H1 (cell line): ENCODE measurements around the gene FOXE1. TPM values are rescaled to one million over a fixed set of nuclear protein-coding genes. Genes with fewer than 3 reads are reported as not detected.

Source experiments
- CTCF ChIA-PET: fragments of 300-600 bp; sonication (Branson Sonifier 250); formaldehyde crosslinking; loops from one replicate; lab custom pipeline; 2021; ENCODE audit not compliant: partially characterized antibody; lab: Charles Lee
- POLR2A ChIA-PET: fragments of 300-600 bp; sonication (Branson Sonifier 250); formaldehyde crosslinking; loops from one replicate; lab custom pipeline; 2021; ENCODE audit warnings: inconsistent platforms; ENCODE audit not compliant: partially characterized antibody; lab: Charles Lee
- DNase-seq, 2 experiments: peaks; one replicate each; pipeline versions ENCODE4 v3.0.0 to v3.0.0-alpha.2; 2010 to 2022; ENCODE audit warnings: low spot score in 2 of 2, low read depth in 1 of 2, mixed read lengths in 1 of 2
- FAIRE-seq: peaks from 2 replicates; lab custom pipeline; 2011; peaks lifted over from hg19 to GRCh38; lab: Jason Lieb, UNC
- H2AFZ ChIP-seq: 2 replicates; pipeline ENCODE4 v1.8.1; 2012; ENCODE audit warnings: low read length, inconsistent platforms
- H2AK5ac ChIP-seq: 2 replicates; pipeline ENCODE4 v1.6.1; 2013; ENCODE audit warnings: low read depth, low read length
- H2BK120ac ChIP-seq: replicated peaks from 2 replicates; pipeline ENCODE3; 2013; ENCODE audit warnings: low read depth, low read length, inconsistent platforms
- H2BK12ac ChIP-seq: 2 replicates; pipeline ENCODE4 v1.6.1; 2013; ENCODE audit warnings: low read depth, low read length
- H2BK15ac ChIP-seq: 2 replicates; pipeline ENCODE4 v1.6.1; 2013; ENCODE audit warnings: low read length
- H2BK20ac ChIP-seq: 2 replicates; pipeline ENCODE4 v1.6.1; 2013; ENCODE audit warnings: low read length
- H2BK5ac ChIP-seq: 2 replicates; pipeline ENCODE4 v1.6.1; 2013; ENCODE audit warnings: low read depth, low read length
- H3K14ac ChIP-seq: 2 replicates; pipeline ENCODE4 v1.6.1; 2013; ENCODE audit warnings: inconsistent platforms; ENCODE audit not compliant: insufficient read length
- H3K18ac ChIP-seq: 2 replicates; pipeline ENCODE4 v1.6.1; 2013; ENCODE audit warnings: low read length; ENCODE audit errors: extremely low read depth
- H3K23ac ChIP-seq: 2 replicates; pipeline ENCODE4 v1.6.1; 2013; ENCODE audit warnings: inconsistent platforms; ENCODE audit not compliant: insufficient read length
- H3K23me2 ChIP-seq: 2 replicates; pipeline ENCODE4 v1.6.1; 2013; ENCODE audit warnings: low read depth, low read length
- H3K27ac ChIP-seq: 2 replicates; pipeline ENCODE4 v1.6.1; 2011; ENCODE audit warnings: low read depth, low read length, inconsistent platforms
- H3K27me3 ChIP-seq, 4 experiments: replicated peaks in 1 of 4; 1 replicate in 1 of 4; 2 replicates in 3 of 4; pipeline versions ENCODE4 v1.6.1 to v1.8.1; 2011 to 2013; ENCODE audit warnings: low read length in 3 of 4, mild to moderate bottlenecking in 3 of 4, inconsistent platforms in 2 of 4, mixed read lengths in 2 of 4, moderate library complexity in 1 of 4; ENCODE audit not compliant: control insufficient read depth in 3 of 4, insufficient read depth in 3 of 4; ENCODE audit errors: extremely low read depth in 1 of 4
- H3K36me3 ChIP-seq, 4 experiments: 2 replicates each; pipeline versions ENCODE4 v1.6.1 to v1.8.1; 2011 to 2013; ENCODE audit warnings: mild to moderate bottlenecking in 4 of 4, low read length in 3 of 4, moderate library complexity in 2 of 4, control low read depth in 1 of 4, inconsistent platforms in 1 of 4; ENCODE audit not compliant: insufficient read depth in 4 of 4, control insufficient read depth in 2 of 4
- H3K4ac ChIP-seq: replicated peaks from 2 replicates; pipeline ENCODE3; 2013; ENCODE audit warnings: low read length, low read depth, mixed read lengths, inconsistent platforms; ENCODE audit not compliant: insufficient read length
- H3K4me1 ChIP-seq, 4 experiments: replicated peaks in 1 of 4; 1 replicate in 1 of 4; 2 replicates in 3 of 4; pipeline versions ENCODE4 v1.6.1 to v1.8.1; 2011 to 2013; ENCODE audit warnings: low read length in 3 of 4, inconsistent platforms in 2 of 4, mixed read lengths in 1 of 4; ENCODE audit not compliant: insufficient read depth in 4 of 4, control insufficient read depth in 3 of 4
- H3K4me2 ChIP-seq, 2 experiments: 2 replicates each; pipeline versions ENCODE4 v1.6.1 to v1.8.1; 2011 to 2013; ENCODE audit warnings: low read depth in 2 of 2, low read length in 2 of 2, control low read depth in 1 of 2, inconsistent platforms in 1 of 2, mild to moderate bottlenecking in 1 of 2; ENCODE audit not compliant: insufficient read depth in 1 of 2
- H3K4me3 ChIP-seq, 4 experiments: fragments of 200-600, 300-600 bp in 1 of 4; sonication (generic), shearing (Covaris generic), sonication (Bioruptor Twin) in 1 of 4; 2 replicates each; pipeline versions ENCODE4 v1.5.1 to v1.8.1; 2011 to 2016; ENCODE audit warnings: low read length in 4 of 4, low read depth in 3 of 4, control low read depth in 2 of 4, inconsistent platforms in 2 of 4, mild to moderate bottlenecking in 2 of 4, mixed read lengths in 1 of 4, moderate library complexity in 1 of 4; ENCODE audit not compliant: insufficient read depth in 2 of 4; ENCODE audit errors: extremely low read depth in 1 of 4
- H3K56ac ChIP-seq: replicated peaks from 2 replicates; pipeline ENCODE3; 2013; ENCODE audit warnings: low read depth, mild to moderate bottlenecking, mixed read lengths, low read length, inconsistent platforms; ENCODE audit not compliant: insufficient read length
- H3K79me1 ChIP-seq: 2 replicates; pipeline ENCODE4 v1.6.1; 2013; ENCODE audit warnings: low read depth, low read length, control low read depth
- H3K79me2 ChIP-seq, 2 experiments: 2 replicates each; pipeline versions ENCODE4 v1.6.1 to v1.8.1; 2012 to 2013; ENCODE audit warnings: low read length in 2 of 2, mild to moderate bottlenecking in 2 of 2, inconsistent platforms in 1 of 2; ENCODE audit not compliant: insufficient read depth in 2 of 2, control insufficient read depth in 1 of 2
- H3K9ac ChIP-seq, 4 experiments: replicated peaks in 1 of 4; 1 replicate in 1 of 4; 2 replicates in 3 of 4; pipeline versions ENCODE4 v1.6.1 to v1.8.1; 2011 to 2013; ENCODE audit warnings: low read depth in 3 of 4, low read length in 3 of 4, control low read depth in 2 of 4, mild to moderate bottlenecking in 2 of 4, moderate library complexity in 2 of 4, inconsistent platforms in 1 of 4; ENCODE audit errors: extremely low read depth in 1 of 4
- H3K9me3 ChIP-seq, 2 experiments: 2 replicates each; pipeline versions ENCODE4 v1.6.1 to v1.8.1; 2012 to 2013; ENCODE audit warnings: mild to moderate bottlenecking in 2 of 2, moderate library complexity in 2 of 2, control low read depth in 1 of 2, inconsistent platforms in 1 of 2, low read depth in 1 of 2, low read length in 1 of 2, mixed read lengths in 1 of 2; ENCODE audit not compliant: insufficient read depth in 2 of 2
- H4K20me1 ChIP-seq, 2 experiments: replicated peaks in 1 of 2; 2 replicates each; pipeline versions ENCODE3 to v1.8.1; 2011 to 2013; ENCODE audit warnings: inconsistent platforms in 2 of 2, low read length in 2 of 2, mild to moderate bottlenecking in 1 of 2; ENCODE audit not compliant: insufficient read depth in 2 of 2, control insufficient read depth in 1 of 2
- H4K5ac ChIP-seq: 2 replicates; pipeline ENCODE4 v1.6.1; 2013; ENCODE audit warnings: low read length, low read depth, mixed read lengths, inconsistent platforms; ENCODE audit not compliant: insufficient read length
- H4K8ac ChIP-seq: 2 replicates; pipeline ENCODE4 v1.8.0; 2013; ENCODE audit warnings: mild to moderate bottlenecking, moderate library complexity, low read length, inconsistent platforms; ENCODE audit not compliant: insufficient read depth; ENCODE audit errors: extremely low read depth
- H4K91ac ChIP-seq: replicated peaks from 2 replicates; pipeline ENCODE3; 2013; ENCODE audit warnings: low read length, mixed read lengths, inconsistent platforms; ENCODE audit not compliant: insufficient read length
- CBX8 ChIP-seq: fragments of 300-800, 300-1000 bp; sonication (generic); IDR thresholded peaks from 2 replicates; pipeline ENCODE4 v1.7.1; 2016; ENCODE audit warnings: low read depth, low read length, borderline replicate concordance
- EZH2 ChIP-seq: fragments of 200-600 bp; sonication (generic); IDR thresholded peaks from 2 replicates; pipeline ENCODE4 v1.7.1; 2012; ENCODE audit warnings: low read depth, mild to moderate bottlenecking, moderate library complexity, low read length, inconsistent platforms; ENCODE audit not compliant: severe bottlenecking
- RBBP5 ChIP-seq: IDR thresholded peaks from 2 replicates; pipeline ENCODE4 v1.7.1; 2012; ENCODE audit warnings: low read depth, mild to moderate bottlenecking, inconsistent platforms, low read length, moderate library complexity, borderline replicate concordance
- RNF2 ChIP-seq: fragments of 200-900, 300-1000 bp; sonication (generic); IDR thresholded peaks from 2 replicates; pipeline ENCODE4 v1.7.1; 2016; ENCODE audit warnings: borderline replicate concordance, low read depth, mild to moderate bottlenecking, antibody characterized with exemption, low read length; ENCODE audit not compliant: poor library complexity, severe bottlenecking; ENCODE audit errors: missing control alignments
- SIN3A ChIP-seq, 2 experiments: IDR thresholded peaks in 1 of 2; conservative IDR thresholded peaks in 1 of 2; 2 replicates each; pipeline ENCODE4 v1.6.1; 2011 to 2012; ENCODE audit warnings: low read length in 2 of 2, improper control_type of control experiment in 1 of 2, low read depth in 1 of 2, mild to moderate bottlenecking in 1 of 2
- SUZ12 ChIP-seq: fragments of 200-600 bp; sonication (generic); IDR thresholded peaks from 2 replicates; pipeline ENCODE4 v1.6.1; 2012; ENCODE audit warnings: mild to moderate bottlenecking, inconsistent platforms, low read length, moderate library complexity, mixed read lengths
- WGBS, 2 experiments: shearing (Covaris generic) in 1 of 2; methylation state at CpG; one replicate each; pipeline versions ENCODE4 v1.1.6 to v1.1.7; 2013 to 2015; ENCODE audit warnings: low lambda C conversion rate in 2 of 2, mixed read lengths in 2 of 2, inconsistent platforms in 1 of 2, low coverage in 1 of 2, missing lambda C conversion rate in 1 of 2; ENCODE audit not compliant: insufficient replicate concordance in 2 of 2, insufficient coverage in 1 of 2, insufficient read length in 1 of 2; ENCODE audit errors: extremely low coverage in 1 of 2, missing lambda C conversion rate in 1 of 2; 5-methylcytosine and 5-hydroxymethylcytosine counted together
- polyA plus RNA-seq, 7 experiments: library from polyadenylated mRNA; depleted of rRNA in 3 of 7; stranded (reverse) in 5 of 7; unstranded in 2 of 7; fragments of >200 nt in 5 of 7; fragments of 200-250 nt in 2 of 7; gene quantifications; 1 replicate in 5 of 7; 2 replicates in 1 of 7; 4 replicates in 1 of 7; pipeline versions ENCODE4 v1.2.1 to v1.2.3, GENCODE V29; 2011 to 2013; ENCODE audit warnings: missing spikeins in 2 of 7, mixed read lengths in 2 of 7
- total RNA-seq: library from RNA; stranded (reverse); fragmentation: NEBNext Ultra II Directional; extraction: Animal tissue kit (Norgen Biotek cat#: 25700); gene quantifications from 2 replicates; pipeline ENCODE4 v1.2.1, GENCODE V29; 2021
- TF ChIP-seq, protein P1 (sequence below): IDR thresholded peaks from 2 replicates; pipeline ENCODE4 v1.6.1; 2012; ENCODE audit warnings: inconsistent platforms
- TF ChIP-seq, protein P2 (sequence below): IDR thresholded peaks from 2 replicates; pipeline ENCODE4 v1.6.1; 2012; ENCODE audit warnings: inconsistent platforms

Gene FOXE1
- total and polyA plus RNA-seq, 2 of the 8 experiments (the other 6 are each of a cell fraction or from before 2014, with no cell fraction given), result 0.03 TPM; not detected in 1

DNA sequence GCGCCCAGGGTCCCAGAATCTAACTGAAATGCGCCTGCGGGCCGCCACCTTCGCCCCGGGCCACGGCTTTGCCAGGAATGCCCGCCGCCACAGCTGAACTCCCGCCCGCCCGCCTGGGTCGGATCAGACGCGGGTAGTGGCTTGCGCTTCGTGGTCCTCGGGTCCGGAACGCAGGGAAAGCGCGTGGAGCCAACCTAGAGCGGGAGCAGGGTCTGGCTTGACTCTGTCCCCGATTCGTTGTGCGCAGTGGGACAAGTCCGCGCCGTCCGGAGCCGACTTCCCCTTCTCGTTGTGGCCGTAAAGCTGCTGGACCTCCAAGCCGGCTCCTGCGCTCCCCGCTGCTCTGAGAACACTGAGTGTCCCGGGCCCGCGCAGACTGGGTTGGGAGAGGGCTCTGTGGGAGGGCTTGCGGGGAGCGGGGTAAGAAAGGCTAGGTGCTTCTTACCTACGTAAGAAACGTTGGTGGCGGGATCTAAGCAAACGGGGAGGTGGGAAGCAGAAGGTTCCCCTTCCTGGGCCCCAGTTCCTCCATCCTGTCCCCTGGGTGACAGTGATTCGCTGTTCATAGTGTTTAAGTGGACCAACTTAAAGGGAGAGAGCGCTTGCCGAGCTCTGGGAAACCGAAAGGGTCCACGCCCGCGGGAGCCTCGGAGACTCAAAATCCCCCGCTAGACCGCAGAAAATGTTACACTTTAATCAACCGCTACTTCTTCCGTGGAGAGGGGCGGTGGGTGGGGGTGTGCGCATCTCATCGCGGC, 4.4 kb upstream of the FOXE1 start:
- Histone ChIP-seq H3K14ac (no peak overlapping the region), H2BK120ac (no peak overlapping the region), H3K27ac (no peak overlapping the region), H3K27me3 (peaks cover 78 to 86% (median 83%) of the 10 kb centered on the region in 4 experiments), H3K36me3 (no peaks in the 10 kb centered on the region), H2AFZ (no peak overlapping the region; the same call in 1 of the 2 replicates), H3K23ac (no peak overlapping the region), H3K18ac (no peak overlapping the region), H4K5ac (no peak overlapping the region), H2BK12ac (peak overlapping the region; percentile 62; the same call in 1 of the 2 replicates), H4K91ac (no peak overlapping the region), H2BK20ac (no peak overlapping the region), H3K4me2 (peak overlapping the region; percentile 59 to 86), H3K23me2 (peaks cover 14% of the 10 kb centered on the region; the same call in 1 of the 2 replicates), H3K4me3 (peak overlapping the region in 3 of 4 experiments; percentile 33 to 59 (median 34); a peak in 6 of 8 replicates), H3K4ac (no peak overlapping the region), H3K9ac (no peak overlapping the region), H4K20me1 (peaks cover 7 to 15% of the 10 kb centered on the region in 2 experiments), H3K79me2 (no peaks in the 10 kb centered on the region), H2BK5ac (no peak overlapping the region), H4K8ac (peak overlapping the region; percentile 87), H2BK15ac (no peak overlapping the region), H3K4me1 (peaks cover 5 to 24% (median 14%) of the 10 kb centered on the region in 4 experiments), H3K56ac (no peak overlapping the region), H3K9me3 (no peaks in the 10 kb centered on the region), H2AK5ac (no peak overlapping the region), H3K79me1 (no peaks in the 10 kb centered on the region)
- FAIRE-seq (no peak), DNase-seq (peak in 1 of 2 experiments; percentile 65)
- WGBS, 2 experiments, result 5% methylated on average over 58 of the region's 61 CpGs; no CpG with 5 or more reads in 1 of the 2 experiments
- ChIA-PET CTCF (interaction anchor here (0.9 to 4.6 kb wide), 10 partner anchors 10 to 149 kb away, joined by 3 to 27 read pairs (median 4); no protein-coding TSS in a partner anchor), POLR2A (interaction anchor here (1.4 to 1.7 kb wide), 2 partner anchors 9 to 160 kb away, joined by 4 to 9 read pairs; no protein-coding TSS in a partner anchor)
- peak; percentile 100 for TF ChIP-seq EZH2
- no peak; the same call in 1 of the 2 replicates for TF ChIP-seq RBBP5
- TF ChIP-seq, protein P1, sequence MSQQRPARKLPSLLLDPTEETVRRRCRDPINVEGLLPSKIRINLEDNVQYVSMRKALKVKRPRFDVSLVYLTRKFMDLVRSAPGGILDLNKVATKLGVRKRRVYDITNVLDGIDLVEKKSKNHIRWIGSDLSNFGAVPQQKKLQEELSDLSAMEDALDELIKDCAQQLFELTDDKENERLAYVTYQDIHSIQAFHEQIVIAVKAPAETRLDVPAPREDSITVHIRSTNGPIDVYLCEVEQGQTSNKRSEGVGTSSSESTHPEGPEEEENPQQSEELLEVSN, result peak; percentile 40; the same call in 1 of the 2 replicates
- peak; percentile 67; the same call in 1 of the 2 replicates for TF ChIP-seq CBX8
- peak; percentile 91 for TF ChIP-seq RNF2
- TF ChIP-seq SUZ12, result peak; percentile 99
- TF ChIP-seq, protein P2, sequence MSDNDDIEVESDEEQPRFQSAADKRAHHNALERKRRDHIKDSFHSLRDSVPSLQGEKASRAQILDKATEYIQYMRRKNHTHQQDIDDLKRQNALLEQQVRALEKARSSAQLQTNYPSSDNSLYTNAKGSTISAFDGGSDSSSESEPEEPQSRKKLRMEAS, result peak; percentile 37; the same call in 1 of the 2 replicates
- TF ChIP-seq SIN3A (conservative IDR thresholded peaks at IDR 0.05 in 1 of 2, IDR thresholded peaks at IDR 0.05 in 1 of 2; ENCODE audit: low read depth in 1 of 2, low read length in 2 of 2), result no peak
